Gastrocnemius medialis (tissue), 4 donors: Measurements from ENCODE around the gene BCR. TPM values are rescaled to one million over a fixed set of nuclear protein-coding genes. Genes with fewer than 3 reads are reported as not detected.

Source experiments
- ATAC-seq, 2 donors: fragments of 150-250 bp; one replicate each; pipeline ENCODE4 v1.9.1; 2016
- DNase-seq, 2 donors: peaks; one replicate each; pipeline ENCODE4 v3.0.0-alpha.2; 2019
- H3K27ac ChIP-seq, 4 donors: fragments of 200-600 bp; sonication (generic); 1 replicate in 1 of 4; 2 replicates in 3 of 4; pipeline ENCODE4 v1.5.1; 2016 to 2018; ENCODE audit warnings: mild to moderate bottlenecking in 2 of 4, moderate library complexity in 1 of 4
- H3K27me3 ChIP-seq, 3 donors: fragments of 200-600 bp; sonication (generic) in 2 of 3; 1 replicate in 1 of 3; 2 replicates in 2 of 3; pipeline versions ENCODE4 v1.5.1 to v1.6.0; 2016 to 2019; ENCODE audit warnings: mild to moderate bottlenecking in 1 of 3, moderate library complexity in 1 of 3
- H3K36me3 ChIP-seq, 2 donors: fragments of 200-600 bp; sonication (generic) in 1 of 2; one replicate each; pipeline ENCODE4 v1.5.1; 2017 to 2018
- H3K4me1 ChIP-seq, 2 donors: fragments of 200-600 bp; sonication (generic) in 1 of 2; one replicate each; pipeline ENCODE4 v1.5.1; 2016 to 2017; ENCODE audit warnings: mild to moderate bottlenecking in 2 of 2
- H3K4me3 ChIP-seq, 4 donors: fragments of 200-600 bp; sonication (generic) in 3 of 4; 1 replicate in 1 of 4; 2 replicates in 3 of 4; pipeline ENCODE4 v1.5.1; 2016 to 2019; ENCODE audit warnings: mild to moderate bottlenecking in 2 of 4
- H3K9me3 ChIP-seq, 3 donors: fragments of 200-600 bp; sonication (generic) in 2 of 3; 1 replicate in 1 of 3; 2 replicates in 2 of 3; pipeline ENCODE4 v1.5.1; 2016 to 2019
- CTCF ChIP-seq, 5 experiments: fragments of 450-650 bp in 3 of 5; fragments of 200-600 bp in 2 of 5; sonication (generic) in 2 of 5; IDR thresholded peaks in 4 of 5; conservative IDR thresholded peaks in 1 of 5; 1 replicate in 4 of 5; 2 replicates in 1 of 5; pipeline ENCODE4 v1.5.1; 2016 to 2019; ENCODE audit warnings: antibody characterized with exemption in 5 of 5, mild to moderate bottlenecking in 3 of 5, moderate library complexity in 3 of 5
- POLR2A ChIP-seq, 2 donors: fragments of 450-650 bp; IDR thresholded peaks; one replicate each; pipeline ENCODE4 v1.6.1; 2017; ENCODE audit warnings: antibody characterized with exemption in 2 of 2, mild to moderate bottlenecking in 2 of 2, moderate library complexity in 2 of 2
- in situ Hi-C, 4 donors: fragments of 200-750 bp; cut with MboI; loops; one replicate each; pipeline versions ENCODE4 v1.15.0 to v1.8.0; 2017; ENCODE audit warnings: low sequenced_read_pairs in 4 of 4
- intact Hi-C: fragments of 100-400 bp; cut with DNase I; formaldehyde crosslinking; loops from one replicate; pipeline ENCODE4 v1.15.1; 2023; ENCODE audit warnings: low total_unique reads
- total RNA-seq, 4 donors: library from RNA; depleted of rRNA; stranded (reverse); fragments of >200 nt; gene quantifications; one replicate each; pipeline versions ENCODE4 v1.1.0 to v1.2.3, GENCODE V29; 2016

Gene BCR
- total RNA-seq, 4 donors from 2014 or later, result 10.3 to 13.0 (median 12.4) TPM

- Histone ChIP-seq H3K27ac (no peak overlapping the region), H3K27me3 (no peaks in the 10 kb centered on the region), H3K4me3 (no peak overlapping the region), H3K4me1 (no peaks in the 10 kb centered on the region), H3K9me3 (no peaks in the 10 kb centered on the region), H3K36me3 (no peaks in the 10 kb centered on the region)
- in situ Hi-C loops (no loop called here), intact Hi-C loops (no loop called here)
- no peak for ATAC-seq
- no peak for TF ChIP-seq CTCF (IDR thresholded peaks at IDR 0.05 in 4 of 5, conservative IDR thresholded peaks at IDR 0.05 in 1 of 5)
- DNase-seq, result no peak
These were observed 27.8 kb upstream of the BCR start for GRCh38 chr22:23152238-23153114.

- ATAC-seq (no peak), DNase-seq (no peak)
- TF ChIP-seq CTCF (IDR thresholded peaks at IDR 0.05 in 4 of 5, conservative IDR thresholded peaks at IDR 0.05 in 1 of 5) (no peak), POLR2A (IDR thresholded peaks at IDR 0.05) (no peak)
- Histone ChIP-seq H3K27ac (no peak overlapping the region), H3K4me3 (no peak overlapping the region), H3K9me3 (no peaks in the 10 kb centered on the region), H3K27me3 (no peaks in the 10 kb centered on the region), H3K36me3 (no peaks in the 10 kb centered on the region), H3K4me1 (no peaks in the 10 kb centered on the region)
- intact Hi-C loops (no loop called here), in situ Hi-C loops (no loop called here)
These were observed 26.3 kb upstream of the BCR start for GRCh38 chr22:23153994-23154393.

DNA sequence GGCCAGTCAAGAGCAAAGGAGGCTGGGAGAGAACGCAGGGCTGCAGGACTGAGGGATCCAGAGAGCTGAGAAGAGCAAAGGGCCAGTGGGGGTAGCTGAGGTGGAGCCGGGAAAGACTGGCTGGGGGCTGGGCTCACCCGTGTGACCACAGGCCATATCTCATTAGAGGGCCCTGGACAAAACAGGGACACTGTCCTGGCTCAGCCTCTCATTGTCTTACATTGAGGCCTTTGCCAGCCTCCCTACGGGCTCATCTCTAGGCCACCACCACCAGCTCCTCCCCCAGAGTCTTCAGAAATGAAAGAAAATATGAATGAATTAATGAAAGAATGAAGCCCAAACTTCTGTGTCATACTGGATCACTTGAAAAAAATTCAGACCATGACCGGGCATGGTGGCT, 25.8 kb upstream of the BCR start:
- Histone ChIP-seq H3K27ac (no peak overlapping the region), H3K36me3 (no peaks in the 10 kb centered on the region), H3K9me3 (no peaks in the 10 kb centered on the region), H3K27me3 (no peaks in the 10 kb centered on the region), H3K4me3 (no peak overlapping the region), H3K4me1 (no peaks in the 10 kb centered on the region)
- in situ Hi-C loops (no loop called here), intact Hi-C loops (no loop called here)
- TF ChIP-seq CTCF (IDR thresholded peaks at IDR 0.05 in 4 of 5, conservative IDR thresholded peaks at IDR 0.05 in 1 of 5), result no peak
- no peak for TF ChIP-seq POLR2A (IDR thresholded peaks at IDR 0.05)
- DNase-seq, result no peak
- ATAC-seq, result no peak

DNA sequence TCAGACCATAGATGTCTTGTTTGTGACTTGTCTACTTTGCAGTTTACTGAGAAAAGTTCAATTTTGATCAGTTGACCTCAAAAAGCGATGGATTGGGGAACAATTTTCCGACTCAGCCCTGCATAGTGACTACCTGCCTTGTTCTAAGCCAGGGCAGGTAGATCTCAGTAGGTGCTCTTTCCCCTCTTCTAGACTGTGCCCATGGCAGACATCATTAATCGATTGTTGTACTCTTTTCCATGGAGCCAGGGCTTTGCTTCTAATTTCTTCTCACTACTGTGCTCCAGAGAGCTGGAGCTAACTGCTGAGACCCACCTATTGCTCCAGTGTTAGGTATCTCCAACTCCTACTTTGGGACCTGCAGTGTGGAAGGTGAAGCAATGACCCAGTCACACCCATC, 25.2 kb upstream of the BCR start:
- in situ Hi-C loops (no loop called here), intact Hi-C loops (no loop called here)
- Histone ChIP-seq H3K27ac (no peak overlapping the region), H3K27me3 (no peaks in the 10 kb centered on the region), H3K9me3 (no peaks in the 10 kb centered on the region), H3K36me3 (no peaks in the 10 kb centered on the region), H3K4me1 (no peaks in the 10 kb centered on the region), H3K4me3 (no peak overlapping the region)
- DNase-seq (no peak), ATAC-seq (no peak)
- TF ChIP-seq CTCF (IDR thresholded peaks at IDR 0.05 in 4 of 5, conservative IDR thresholded peaks at IDR 0.05 in 1 of 5) (no peak), POLR2A (IDR thresholded peaks at IDR 0.05) (no peak)
